Trophoblast cell (in vitro differentiated cells and primary cell): ENCODE results near the gene KIF16B.
A peak's percentile ranks its signal among the peaks of the same experiment; 100 is the strongest.

Source experiments
- DNase-seq, 2 donors: peaks; one replicate each; pipeline ENCODE4 v3.0.0-alpha.2; 2016
- H2AFZ ChIP-seq: 2 replicates; pipeline ENCODE4 v1.6.1; 2013; ENCODE audit warnings: low read length, moderate library complexity, mild to moderate bottlenecking; ENCODE audit not compliant: insufficient read depth, poor library complexity
- H2AK5ac ChIP-seq: 2 replicates; pipeline ENCODE4 v1.6.1; 2013; ENCODE audit warnings: mild to moderate bottlenecking, low read length
- H2BK120ac ChIP-seq: 2 replicates; pipeline ENCODE4 v1.6.1; 2013; ENCODE audit warnings: low read length, mild to moderate bottlenecking, moderate library complexity; ENCODE audit not compliant: insufficient read depth, poor library complexity
- H2BK12ac ChIP-seq: 2 replicates; pipeline ENCODE4 v1.6.1; 2013; ENCODE audit warnings: mild to moderate bottlenecking, low read length, moderate library complexity
- H2BK5ac ChIP-seq: 2 replicates; pipeline ENCODE4 v1.6.1; 2013; ENCODE audit warnings: low read length, low read depth, moderate library complexity, mild to moderate bottlenecking; ENCODE audit not compliant: poor library complexity
- H3K14ac ChIP-seq: 2 replicates; pipeline ENCODE4 v1.6.1; 2013; ENCODE audit warnings: mild to moderate bottlenecking, low read length
- H3K18ac ChIP-seq: 2 replicates; pipeline ENCODE4 v1.6.1; 2013; ENCODE audit warnings: mild to moderate bottlenecking, low read length
- H3K23ac ChIP-seq: 2 replicates; pipeline ENCODE4 v1.6.1; 2013; ENCODE audit warnings: low read length
- H3K27ac ChIP-seq: 2 replicates; pipeline ENCODE4 v1.5.1; 2013; ENCODE audit warnings: low read depth, mild to moderate bottlenecking, inconsistent platforms, low read length, moderate library complexity
- H3K27me3 ChIP-seq: 2 replicates; pipeline ENCODE4 v1.6.1; 2013; ENCODE audit warnings: inconsistent platforms, mild to moderate bottlenecking, low read length, moderate library complexity; ENCODE audit not compliant: insufficient read depth
- H3K36me3 ChIP-seq, 2 experiments: 1 replicate in 1 of 2; 2 replicates in 1 of 2; pipeline ENCODE4 v1.6.1; 2013; ENCODE audit warnings: low read length in 2 of 2, mild to moderate bottlenecking in 2 of 2, moderate library complexity in 1 of 2; ENCODE audit not compliant: insufficient read depth in 2 of 2, control insufficient read depth in 1 of 2
- H3K4ac ChIP-seq: 2 replicates; pipeline ENCODE4 v1.6.1; 2013; ENCODE audit warnings: low read depth, mild to moderate bottlenecking, low read length, moderate library complexity
- H3K4me1 ChIP-seq, 2 experiments: 1 replicate in 1 of 2; 2 replicates in 1 of 2; pipeline ENCODE4 v1.6.1; 2013; ENCODE audit warnings: low read length in 2 of 2, mild to moderate bottlenecking in 2 of 2, moderate library complexity in 1 of 2; ENCODE audit not compliant: insufficient read depth in 2 of 2, control insufficient read depth in 1 of 2
- H3K4me2 ChIP-seq: 2 replicates; pipeline ENCODE4 v1.6.1; 2013; ENCODE audit warnings: inconsistent platforms, mild to moderate bottlenecking, low read length, moderate library complexity
- H3K4me3 ChIP-seq: 2 replicates; pipeline ENCODE4 v1.5.1; 2013; ENCODE audit warnings: mild to moderate bottlenecking, low read depth, low read length, inconsistent platforms
- H3K79me1 ChIP-seq: one replicate; pipeline ENCODE4 v1.6.1; 2013; ENCODE audit warnings: low read length
- H3K79me2 ChIP-seq: 2 replicates; pipeline ENCODE4 v1.6.1; 2013; ENCODE audit warnings: low read length, mild to moderate bottlenecking; ENCODE audit not compliant: control insufficient read depth, insufficient read depth, poor library complexity
- H3K9ac ChIP-seq: 2 replicates; pipeline ENCODE4 v1.6.1; 2013; ENCODE audit warnings: mild to moderate bottlenecking, low read length
- H3K9me3 ChIP-seq: 2 replicates; pipeline ENCODE4 v1.6.1; 2013; ENCODE audit warnings: low read depth, mild to moderate bottlenecking, control low read depth, inconsistent platforms, low read length; ENCODE audit not compliant: insufficient read depth
- H4K12ac ChIP-seq: 2 replicates; pipeline ENCODE4 v1.6.1; 2013; ENCODE audit warnings: low read depth, mild to moderate bottlenecking, low read length, moderate library complexity
- H4K8ac ChIP-seq: 2 replicates; pipeline ENCODE4 v1.6.1; 2013; ENCODE audit warnings: low read depth, mild to moderate bottlenecking, low read length, moderate library complexity
- H4K91ac ChIP-seq: one replicate; pipeline ENCODE4 v1.6.1; 2013; ENCODE audit warnings: low read depth, mild to moderate bottlenecking, low read length, moderate library complexity
- WGBS: extraction: QIAGEN DNeasy Blood & Tissue Kit; methylation state at CpG from one replicate; pipeline ENCODE4 v1.1.7; 2013; ENCODE audit warnings: missing lambda C conversion rate; ENCODE audit not compliant: insufficient read length, insufficient coverage; ENCODE audit errors: extremely low coverage; 5-methylcytosine and 5-hydroxymethylcytosine counted together

Gene KIF16B

GRCh38 chr20:16553101-16553500 lies 20.1 kb downstream of the KIF16B start:
- DNase-seq: no peak

GRCh38 chr20:16552015-16552414 lies 21.2 kb downstream of the KIF16B start:
- H3K27ac ChIP-seq: no peak overlapping the region
- no peaks in the 10 kb centered on the region for H3K79me1 ChIP-seq
- H3K79me2 ChIP-seq: peaks cover 2% of the 10 kb centered on the region
- no peak overlapping the region for H2BK120ac ChIP-seq
- H3K9ac ChIP-seq: peak overlapping the region; percentile 10
- no peak overlapping the region for H3K23ac ChIP-seq
- no peak overlapping the region for H2BK5ac ChIP-seq
- H3K4ac ChIP-seq: no peak overlapping the region
- H4K91ac ChIP-seq: no peak overlapping the region
- H3K9me3 ChIP-seq: peaks cover 8% of the 10 kb centered on the region
- no peak overlapping the region for H3K4me3 ChIP-seq
- H3K27me3 ChIP-seq: no peaks in the 10 kb centered on the region
- no peak overlapping the region for H4K12ac ChIP-seq
- no peaks in the 10 kb centered on the region for H3K36me3 ChIP-seq
- H2BK12ac ChIP-seq: no peak overlapping the region
- DNase-seq: no peak
- no peak overlapping the region for H3K14ac ChIP-seq
- H3K4me1 ChIP-seq: peaks cover 0 to 6% of the 10 kb centered on the region in 2 experiments
- H3K4me2 ChIP-seq: no peak overlapping the region
- H4K8ac ChIP-seq: no peak overlapping the region
- no peak overlapping the region for H3K18ac ChIP-seq
- no peak overlapping the region for H2AK5ac ChIP-seq
- no peak overlapping the region for H2AFZ ChIP-seq
- no CpG with 5 or more reads among the region's 5 CpGs for WGBS

More at GRCh38 chr20:16553101-16553500, 20.1 kb downstream of the KIF16B start:
- H3K4me3 ChIP-seq: no peak overlapping the region
- H3K4ac ChIP-seq: no peak overlapping the region
- no peaks in the 10 kb centered on the region for H3K27me3 ChIP-seq
- H2BK120ac ChIP-seq: no peak overlapping the region
- H2AK5ac ChIP-seq: no peak overlapping the region
- H3K4me2 ChIP-seq: no peak overlapping the region
- H3K79me1 ChIP-seq: no peaks in the 10 kb centered on the region
- H4K8ac ChIP-seq: no peak overlapping the region
- H3K4me1 ChIP-seq: peaks cover 0 to 6% of the 10 kb centered on the region in 2 experiments
- H3K23ac ChIP-seq: no peak overlapping the region
- WGBS: no CpG with 5 or more reads among the region's 5 CpGs
- H3K36me3 ChIP-seq: no peaks in the 10 kb centered on the region
- no peak overlapping the region for H3K9ac ChIP-seq
- no peak overlapping the region for H4K12ac ChIP-seq
- no peak overlapping the region for H4K91ac ChIP-seq
- H3K9me3 ChIP-seq: peaks cover 8% of the 10 kb centered on the region
- H3K14ac ChIP-seq: no peak overlapping the region
- H2BK12ac ChIP-seq: no peak overlapping the region
- H3K27ac ChIP-seq: no peak overlapping the region
- H2AFZ ChIP-seq: no peak overlapping the region
- peaks cover 2% of the 10 kb centered on the region for H3K79me2 ChIP-seq
- no peak overlapping the region for H3K18ac ChIP-seq
- no peak overlapping the region for H2BK5ac ChIP-seq

DNA sequence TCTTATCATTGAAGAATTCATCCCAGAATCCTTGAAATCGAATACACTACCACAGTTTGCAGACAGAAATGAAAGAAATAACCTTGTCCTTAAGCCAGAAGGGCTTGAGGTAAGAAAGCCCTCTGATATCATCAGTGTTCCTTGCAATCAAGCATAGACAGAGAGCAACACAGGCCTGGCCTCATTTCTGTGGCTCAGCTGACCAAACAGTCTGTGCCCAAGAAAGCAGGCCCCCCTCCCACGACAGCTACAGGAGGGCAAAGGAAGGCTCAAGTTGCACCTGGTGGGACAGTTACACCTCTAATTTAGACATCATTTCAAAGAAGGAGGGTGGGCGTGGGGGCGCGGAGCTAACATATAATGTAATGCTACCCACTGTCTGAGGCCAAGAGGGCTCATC lies 21.6 kb downstream of the KIF16B start:
- no peak overlapping the region for H3K23ac ChIP-seq
- H3K36me3 ChIP-seq: no peaks in the 10 kb centered on the region
- WGBS: no CpG with 5 or more reads among the region's 5 CpGs
- H2BK12ac ChIP-seq: no peak overlapping the region
- H3K9ac ChIP-seq: no peak overlapping the region
- no peak overlapping the region for H2BK5ac ChIP-seq
- peaks cover 0 to 6% of the 10 kb centered on the region in 2 experiments for H3K4me1 ChIP-seq
- peaks cover 8% of the 10 kb centered on the region for H3K9me3 ChIP-seq
- no peak overlapping the region for H2AFZ ChIP-seq
- no peak overlapping the region for H3K18ac ChIP-seq
- no peak overlapping the region for H3K27ac ChIP-seq
- no peak overlapping the region for H3K4me2 ChIP-seq
- no peak overlapping the region for H2BK120ac ChIP-seq
- no peaks in the 10 kb centered on the region for H3K27me3 ChIP-seq
- no peak overlapping the region for H3K14ac ChIP-seq
- no peak overlapping the region for H4K91ac ChIP-seq
- no peak overlapping the region for H4K8ac ChIP-seq
- peaks cover 2% of the 10 kb centered on the region for H3K79me2 ChIP-seq
- H4K12ac ChIP-seq: no peak overlapping the region
- no peak overlapping the region for H2AK5ac ChIP-seq
- H3K79me1 ChIP-seq: no peaks in the 10 kb centered on the region
- no peak for DNase-seq
- no peak overlapping the region for H3K4ac ChIP-seq
- H3K4me3 ChIP-seq: peak overlapping the region; percentile 22

- Histone ChIP-seq H3K36me3 (no peaks in the 10 kb centered on the region), H3K23ac (no peak overlapping the region), H3K79me2 (no peaks in the 10 kb centered on the region), H3K18ac (no peak overlapping the region), H3K4me3 (no peak overlapping the region), H4K91ac (no peak overlapping the region), H4K12ac (no peak overlapping the region), H3K9me3 (no peaks in the 10 kb centered on the region), H3K27me3 (no peaks in the 10 kb centered on the region), H3K4me1 (peaks cover 0 to 2% of the 10 kb centered on the region in 2 experiments), H2AFZ (no peak overlapping the region), H2BK5ac (no peak overlapping the region), H2BK120ac (no peak overlapping the region), H2BK12ac (no peak overlapping the region), H3K9ac (no peak overlapping the region), H2AK5ac (no peak overlapping the region), H3K79me1 (no peaks in the 10 kb centered on the region), H3K4ac (no peak overlapping the region), H3K4me2 (no peak overlapping the region), H3K27ac (no peak overlapping the region), H4K8ac (no peak overlapping the region), H3K14ac (no peak overlapping the region)
- no peak for DNase-seq
- no CpG with 5 or more reads among the region's 12 CpGs for WGBS
These were observed 25.1 kb downstream of the KIF16B start for GRCh38 chr20:16548068-16548672.
